Trophoblast cell (in vitro differentiated cells and primary cell): ENCODE results near the gene YAF2.

Experiments used
- DNase-seq, 2 donors: peaks; one replicate each; pipeline ENCODE4 v3.0.0-alpha.2; 2016
- H2AFZ ChIP-seq: 2 replicates; pipeline ENCODE4 v1.6.1; 2013; ENCODE audit warnings: low read length, moderate library complexity, mild to moderate bottlenecking; ENCODE audit not compliant: insufficient read depth, poor library complexity
- H2AK5ac ChIP-seq: 2 replicates; pipeline ENCODE4 v1.6.1; 2013; ENCODE audit warnings: mild to moderate bottlenecking, low read length
- H2BK120ac ChIP-seq: 2 replicates; pipeline ENCODE4 v1.6.1; 2013; ENCODE audit warnings: low read length, mild to moderate bottlenecking, moderate library complexity; ENCODE audit not compliant: insufficient read depth, poor library complexity
- H2BK12ac ChIP-seq: 2 replicates; pipeline ENCODE4 v1.6.1; 2013; ENCODE audit warnings: mild to moderate bottlenecking, low read length, moderate library complexity
- H2BK5ac ChIP-seq: 2 replicates; pipeline ENCODE4 v1.6.1; 2013; ENCODE audit warnings: low read length, low read depth, moderate library complexity, mild to moderate bottlenecking; ENCODE audit not compliant: poor library complexity
- H3K14ac ChIP-seq: 2 replicates; pipeline ENCODE4 v1.6.1; 2013; ENCODE audit warnings: mild to moderate bottlenecking, low read length
- H3K18ac ChIP-seq: 2 replicates; pipeline ENCODE4 v1.6.1; 2013; ENCODE audit warnings: mild to moderate bottlenecking, low read length
- H3K23ac ChIP-seq: 2 replicates; pipeline ENCODE4 v1.6.1; 2013; ENCODE audit warnings: low read length
- H3K27ac ChIP-seq: 2 replicates; pipeline ENCODE4 v1.5.1; 2013; ENCODE audit warnings: low read depth, mild to moderate bottlenecking, inconsistent platforms, low read length, moderate library complexity
- H3K27me3 ChIP-seq: 2 replicates; pipeline ENCODE4 v1.6.1; 2013; ENCODE audit warnings: inconsistent platforms, mild to moderate bottlenecking, low read length, moderate library complexity; ENCODE audit not compliant: insufficient read depth
- H3K36me3 ChIP-seq, 2 experiments: 1 replicate in 1 of 2; 2 replicates in 1 of 2; pipeline ENCODE4 v1.6.1; 2013; ENCODE audit warnings: low read length in 2 of 2, mild to moderate bottlenecking in 2 of 2, moderate library complexity in 1 of 2; ENCODE audit not compliant: insufficient read depth in 2 of 2, control insufficient read depth in 1 of 2
- H3K4ac ChIP-seq: 2 replicates; pipeline ENCODE4 v1.6.1; 2013; ENCODE audit warnings: low read depth, mild to moderate bottlenecking, low read length, moderate library complexity
- H3K4me1 ChIP-seq, 2 experiments: 1 replicate in 1 of 2; 2 replicates in 1 of 2; pipeline ENCODE4 v1.6.1; 2013; ENCODE audit warnings: low read length in 2 of 2, mild to moderate bottlenecking in 2 of 2, moderate library complexity in 1 of 2; ENCODE audit not compliant: insufficient read depth in 2 of 2, control insufficient read depth in 1 of 2
- H3K4me2 ChIP-seq: 2 replicates; pipeline ENCODE4 v1.6.1; 2013; ENCODE audit warnings: inconsistent platforms, mild to moderate bottlenecking, low read length, moderate library complexity
- H3K4me3 ChIP-seq: 2 replicates; pipeline ENCODE4 v1.5.1; 2013; ENCODE audit warnings: mild to moderate bottlenecking, low read depth, low read length, inconsistent platforms
- H3K79me1 ChIP-seq: one replicate; pipeline ENCODE4 v1.6.1; 2013; ENCODE audit warnings: low read length
- H3K79me2 ChIP-seq: 2 replicates; pipeline ENCODE4 v1.6.1; 2013; ENCODE audit warnings: low read length, mild to moderate bottlenecking; ENCODE audit not compliant: control insufficient read depth, insufficient read depth, poor library complexity
- H3K9ac ChIP-seq: 2 replicates; pipeline ENCODE4 v1.6.1; 2013; ENCODE audit warnings: mild to moderate bottlenecking, low read length
- H3K9me3 ChIP-seq: 2 replicates; pipeline ENCODE4 v1.6.1; 2013; ENCODE audit warnings: low read depth, mild to moderate bottlenecking, control low read depth, inconsistent platforms, low read length; ENCODE audit not compliant: insufficient read depth
- H4K12ac ChIP-seq: 2 replicates; pipeline ENCODE4 v1.6.1; 2013; ENCODE audit warnings: low read depth, mild to moderate bottlenecking, low read length, moderate library complexity
- H4K8ac ChIP-seq: 2 replicates; pipeline ENCODE4 v1.6.1; 2013; ENCODE audit warnings: low read depth, mild to moderate bottlenecking, low read length, moderate library complexity
- H4K91ac ChIP-seq: one replicate; pipeline ENCODE4 v1.6.1; 2013; ENCODE audit warnings: low read depth, mild to moderate bottlenecking, low read length, moderate library complexity
- WGBS: extraction: QIAGEN DNeasy Blood & Tissue Kit; methylation state at CpG from one replicate; pipeline ENCODE4 v1.1.7; 2013; ENCODE audit warnings: missing lambda C conversion rate; ENCODE audit not compliant: insufficient read length, insufficient coverage; ENCODE audit errors: extremely low coverage; 5-methylcytosine and 5-hydroxymethylcytosine counted together

YAF2 gene

GRCh38 chr12:42237853-42238239 is 202 bp downstream of the YAF2 start:
- Histone ChIP-seq H3K27ac (peak overlapping the region; percentile 63), H4K8ac (peak overlapping the region; percentile 93), H3K36me3 (peaks cover 0 to 2% of the 10 kb centered on the region in 2 experiments)

DNA sequence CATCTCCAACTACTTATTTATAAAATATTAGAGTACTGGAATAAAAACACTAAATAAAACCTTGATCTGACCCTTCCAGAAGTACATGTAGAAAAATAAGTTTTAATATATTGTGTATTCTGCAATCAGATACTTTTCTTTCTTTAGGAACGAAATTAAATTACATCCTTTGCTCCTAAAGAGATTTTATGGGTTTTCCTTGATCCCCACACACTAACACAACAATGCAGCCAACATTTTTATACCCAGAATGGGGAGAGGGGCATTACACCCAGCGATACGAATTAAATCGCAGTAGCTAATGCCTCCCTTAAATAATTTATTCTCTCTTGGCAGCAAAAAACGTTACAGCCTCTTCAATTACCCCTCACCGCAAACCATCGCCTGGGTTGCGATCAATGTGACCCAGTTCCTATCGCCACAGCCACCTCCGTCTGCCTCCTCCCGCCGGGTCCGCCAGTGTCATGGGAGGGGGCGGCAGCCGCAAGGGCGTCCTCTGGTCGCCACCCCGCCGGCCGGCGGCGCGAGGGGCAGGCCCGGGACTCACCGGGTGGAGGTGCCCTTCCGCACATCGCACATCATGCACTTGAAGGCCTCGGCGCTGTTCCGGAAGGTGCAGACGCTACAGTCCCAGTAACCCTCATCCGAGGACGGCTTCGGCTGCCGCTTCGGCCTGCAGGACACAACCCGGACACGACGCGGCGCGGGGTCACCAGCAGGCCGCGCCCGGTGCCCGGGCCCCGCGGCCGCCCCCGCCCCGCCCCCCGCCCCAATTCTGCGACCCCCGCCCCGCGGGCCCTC is 796 bp downstream of the YAF2 start:
- Histone ChIP-seq H3K14ac (no peak overlapping the region), H3K4me2 (peak overlapping the region; percentile 91), H4K12ac (peak overlapping the region; percentile 5), H3K36me3 (peaks cover 0 to 2% of the 10 kb centered on the region in 2 experiments), H3K4me3 (peak overlapping the region; percentile 74), H3K4me1 (no peaks in the 10 kb centered on the region), H2BK120ac (no peak overlapping the region), H3K27me3 (peaks cover 3% of the 10 kb centered on the region), H2AK5ac (no peak overlapping the region), H4K8ac (peak overlapping the region; percentile 10), H3K27ac (no peak overlapping the region), H2BK5ac (no peak overlapping the region), H2AFZ (no peak overlapping the region), H3K9ac (peak overlapping the region; percentile 65), H3K18ac (peak overlapping the region; percentile 26), H2BK12ac (no peak overlapping the region), H3K79me2 (peaks cover 5% of the 10 kb centered on the region), H3K79me1 (peaks cover 10% of the 10 kb centered on the region), H4K91ac (no peak overlapping the region), H3K9me3 (no peaks in the 10 kb centered on the region), H3K4ac (no peak overlapping the region), H3K23ac (no peak overlapping the region)
- no CpG with 5 or more reads among the region's 56 CpGs for WGBS
- DNase-seq = peak; percentile 74 to 82

More at GRCh38 chr12:42237853-42238239, 202 bp downstream of the YAF2 start:
- WGBS = no CpG with 5 or more reads among the region's 54 CpGs
- Histone ChIP-seq H2AK5ac (no peak overlapping the region), H3K79me2 (peaks cover 5% of the 10 kb centered on the region), H2BK12ac (no peak overlapping the region), H3K9me3 (no peaks in the 10 kb centered on the region), H4K12ac (peak overlapping the region; percentile 37), H3K14ac (peak overlapping the region; percentile 75), H3K4me3 (peak overlapping the region; percentile 74), H3K4ac (no peak overlapping the region), H4K91ac (peak overlapping the region; percentile 83), H3K23ac (no peak overlapping the region), H3K4me1 (no peaks in the 10 kb centered on the region), H3K9ac (peak overlapping the region; percentile 72), H2BK120ac (peak overlapping the region; percentile 53), H2AFZ (peak overlapping the region; percentile 78), H3K4me2 (peak overlapping the region; percentile 64), H3K27me3 (peaks cover 3% of the 10 kb centered on the region), H2BK5ac (peak overlapping the region; percentile 64), H3K18ac (peak overlapping the region; percentile 56), H3K79me1 (peaks cover 10% of the 10 kb centered on the region)
- no peak for DNase-seq

- Histone ChIP-seq H2BK12ac (no peak overlapping the region), H3K14ac (no peak overlapping the region), H2BK5ac (no peak overlapping the region), H3K9me3 (no peaks in the 10 kb centered on the region), H4K8ac (no peak overlapping the region), H2BK120ac (no peak overlapping the region), H4K12ac (no peak overlapping the region), H3K79me1 (peaks cover 10% of the 10 kb centered on the region), H3K23ac (no peak overlapping the region), H2AK5ac (no peak overlapping the region), H3K79me2 (peaks cover 5% of the 10 kb centered on the region), H3K4me3 (no peak overlapping the region), H3K4me2 (no peak overlapping the region), H4K91ac (no peak overlapping the region), H2AFZ (no peak overlapping the region), H3K27ac (no peak overlapping the region), H3K18ac (no peak overlapping the region), H3K4me1 (no peaks in the 10 kb centered on the region), H3K27me3 (peaks cover 3% of the 10 kb centered on the region), H3K36me3 (peaks cover 0 to 2% of the 10 kb centered on the region in 2 experiments), H3K4ac (no peak overlapping the region), H3K9ac (no peak overlapping the region)
- DNase-seq = no peak
- no CpG with 5 or more reads among the region's 4 CpGs for WGBS
These were observed 2.0 kb downstream of the YAF2 start for GRCh38 chr12:42236017-42236416.

GRCh38 chr12:42235426-42235825 is 2.6 kb downstream of the YAF2 start:
- H2AK5ac ChIP-seq = no peak overlapping the region
- WGBS = no CpG with 5 or more reads among the region's 1 CpG
- no peak overlapping the region for H3K27ac ChIP-seq
- no peak overlapping the region for H2BK12ac ChIP-seq
- peaks cover 5% of the 10 kb centered on the region for H3K79me2 ChIP-seq
- H3K36me3 ChIP-seq = peaks cover 0 to 2% of the 10 kb centered on the region in 2 experiments
- H3K4ac ChIP-seq = no peak overlapping the region
- no peaks in the 10 kb centered on the region for H3K9me3 ChIP-seq
- H4K8ac ChIP-seq = no peak overlapping the region
- peaks cover 3% of the 10 kb centered on the region for H3K27me3 ChIP-seq
- H3K4me1 ChIP-seq = no peaks in the 10 kb centered on the region
- H3K23ac ChIP-seq = no peak overlapping the region
- peaks cover 10% of the 10 kb centered on the region for H3K79me1 ChIP-seq
- H2BK5ac ChIP-seq = no peak overlapping the region
- H3K18ac ChIP-seq = no peak overlapping the region
- DNase-seq = no peak
- H3K4me2 ChIP-seq = no peak overlapping the region
- no peak overlapping the region for H4K91ac ChIP-seq
- no peak overlapping the region for H2BK120ac ChIP-seq
- no peak overlapping the region for H3K4me3 ChIP-seq
- no peak overlapping the region for H4K12ac ChIP-seq
- H3K14ac ChIP-seq = no peak overlapping the region
- H3K9ac ChIP-seq = no peak overlapping the region
- no peak overlapping the region for H2AFZ ChIP-seq
